Mesendoderm (in vitro differentiated cells): Measurements from ENCODE around the gene COL20A1.

Experiments used
- DNase-seq: peaks from one replicate; pipeline ENCODE4 v3.0.0; 2013
- H2AK5ac ChIP-seq: 2 replicates; pipeline ENCODE4 v1.6.1; 2013; ENCODE audit warnings: low read length, inconsistent platforms
- H2BK120ac ChIP-seq: 2 replicates; pipeline ENCODE4 v1.6.1; 2013; ENCODE audit warnings: low read depth, mild to moderate bottlenecking, low read length, moderate library complexity, mixed read lengths
- H2BK15ac ChIP-seq: replicated peaks from 2 replicates; pipeline ENCODE4 v1.6.1; 2013; ENCODE audit warnings: low read depth, mild to moderate bottlenecking, moderate library complexity
- H2BK5ac ChIP-seq: 2 replicates; pipeline ENCODE4 v1.6.1; 2013; ENCODE audit warnings: low read length, inconsistent platforms
- H3K18ac ChIP-seq: 2 replicates; pipeline ENCODE4 v1.6.1; 2013; ENCODE audit warnings: mild to moderate bottlenecking, low read length, mixed read lengths
- H3K23ac ChIP-seq: one replicate; pipeline ENCODE4 v1.6.1; 2013; ENCODE audit warnings: low read length
- H3K27ac ChIP-seq: 2 replicates; pipeline ENCODE4 v1.5.1; 2013; ENCODE audit warnings: low read depth, mild to moderate bottlenecking, inconsistent platforms, low read length, moderate library complexity
- H3K27me3 ChIP-seq: 2 replicates; pipeline ENCODE4 v1.6.1; 2013; ENCODE audit warnings: low read length, control low read depth, mild to moderate bottlenecking, inconsistent platforms; ENCODE audit not compliant: insufficient read depth, poor library complexity
- H3K36me3 ChIP-seq: 2 replicates; pipeline ENCODE4 v1.6.1; 2013; ENCODE audit warnings: low read length, inconsistent platforms; ENCODE audit not compliant: control insufficient read depth, insufficient read depth
- H3K4ac ChIP-seq: one replicate; pipeline ENCODE4 v1.6.1; 2013; ENCODE audit warnings: low read depth, mild to moderate bottlenecking, low read length, moderate library complexity
- H3K4me1 ChIP-seq: 2 replicates; pipeline ENCODE4 v1.6.1; 2013; ENCODE audit warnings: low read depth, low read length, inconsistent platforms; ENCODE audit not compliant: control insufficient read depth
- H3K4me2 ChIP-seq: 2 replicates; pipeline ENCODE4 v1.6.1; 2013; ENCODE audit warnings: low read length
- H3K4me3 ChIP-seq: 2 replicates; pipeline ENCODE4 v1.5.1; 2013; ENCODE audit warnings: mild to moderate bottlenecking, low read length
- H3K56ac ChIP-seq: one replicate; pipeline ENCODE4 v1.6.1; 2013; ENCODE audit warnings: low read length
- H3K79me1 ChIP-seq: 2 replicates; pipeline ENCODE4 v1.6.1; 2013; ENCODE audit warnings: low read length, inconsistent platforms
- H3K79me2 ChIP-seq: 2 replicates; pipeline ENCODE4 v1.6.1; 2013; ENCODE audit warnings: mild to moderate bottlenecking, low read length; ENCODE audit not compliant: control insufficient read depth, insufficient read depth
- H3K9ac ChIP-seq: 2 replicates; pipeline ENCODE4 v1.6.1; 2013; ENCODE audit warnings: low read length, inconsistent platforms
- H4K5ac ChIP-seq: one replicate; pipeline ENCODE4 v1.6.1; 2013; ENCODE audit warnings: low read length
- H4K8ac ChIP-seq: one replicate; pipeline ENCODE4 v1.6.1; 2013; ENCODE audit warnings: low read depth, mild to moderate bottlenecking, control low read depth, low read length, moderate library complexity
- WGBS: extraction: QIAGEN DNeasy Blood & Tissue Kit; methylation state at CpG from one replicate; pipeline ENCODE4 v1.1.7; 2013; ENCODE audit warnings: low lambda C conversion rate, missing lambda C conversion rate; ENCODE audit not compliant: insufficient coverage; ENCODE audit errors: extremely low coverage; 5-methylcytosine and 5-hydroxymethylcytosine counted together

COL20A1 gene

GRCh38 chr20:63356931-63357879, 64.2 kb downstream of the COL20A1 start:
- Histone ChIP-seq H3K18ac (no peak overlapping the region), H3K27ac (no peak overlapping the region), H3K56ac (no peak overlapping the region), H3K23ac (no peak overlapping the region), H3K4ac (no peak overlapping the region), H4K8ac (no peak overlapping the region), H3K4me3 (no peak overlapping the region), H3K4me2 (no peak overlapping the region), H4K5ac (no peak overlapping the region), H2BK5ac (no peak overlapping the region), H3K79me1 (no peaks in the 10 kb centered on the region), H2AK5ac (no peak overlapping the region), H3K4me1 (no peaks in the 10 kb centered on the region), H2BK15ac (no peak overlapping the region), H3K9ac (no peak overlapping the region), H3K27me3 (peaks cover 7% of the 10 kb centered on the region), H2BK120ac (no peak overlapping the region), H3K79me2 (no peaks in the 10 kb centered on the region), H3K36me3 (no peaks in the 10 kb centered on the region)
- DNase-seq, result no peak
- no CpG with 5 or more reads among the region's 30 CpGs for WGBS

GRCh38 chr20:63357921-63358905, 65.2 kb downstream of the COL20A1 start:
- Histone ChIP-seq H3K4me2 (no peak overlapping the region), H3K9ac (no peak overlapping the region), H3K79me2 (no peaks in the 10 kb centered on the region), H3K56ac (no peak overlapping the region), H3K79me1 (no peaks in the 10 kb centered on the region), H3K4me1 (no peaks in the 10 kb centered on the region), H3K36me3 (no peaks in the 10 kb centered on the region), H3K18ac (no peak overlapping the region), H2AK5ac (no peak overlapping the region), H3K4ac (no peak overlapping the region), H4K5ac (no peak overlapping the region), H2BK120ac (no peak overlapping the region), H3K23ac (no peak overlapping the region), H3K27ac (no peak overlapping the region), H2BK5ac (no peak overlapping the region), H2BK15ac (no peak overlapping the region), H4K8ac (no peak overlapping the region), H3K27me3 (peaks cover 7% of the 10 kb centered on the region), H3K4me3 (no peak overlapping the region)
- WGBS, result no CpG with 5 or more reads among the region's 26 CpGs
- no peak for DNase-seq

GRCh38 chr20:63359164-63359934, 66.4 kb downstream of the COL20A1 start:
- DNase-seq, result no peak
- Histone ChIP-seq H4K8ac (no peak overlapping the region), H3K79me1 (no peaks in the 10 kb centered on the region), H3K18ac (no peak overlapping the region), H3K4me2 (no peak overlapping the region), H3K36me3 (no peaks in the 10 kb centered on the region), H2AK5ac (no peak overlapping the region), H3K4me3 (no peak overlapping the region), H2BK15ac (no peak overlapping the region), H3K9ac (no peak overlapping the region), H3K79me2 (no peaks in the 10 kb centered on the region), H3K4ac (no peak overlapping the region), H3K27ac (no peak overlapping the region), H2BK120ac (no peak overlapping the region), H3K27me3 (peaks cover 7% of the 10 kb centered on the region), H3K4me1 (no peaks in the 10 kb centered on the region), H3K56ac (no peak overlapping the region), H2BK5ac (no peak overlapping the region), H4K5ac (no peak overlapping the region), H3K23ac (no peak overlapping the region)
- WGBS, result no CpG with 5 or more reads among the region's 42 CpGs

- Histone ChIP-seq H3K79me1 (no peaks in the 10 kb centered on the region), H2BK120ac (no peak overlapping the region), H3K4ac (no peak overlapping the region), H3K27me3 (peaks cover 7% of the 10 kb centered on the region), H3K23ac (no peak overlapping the region), H4K8ac (no peak overlapping the region), H3K56ac (no peak overlapping the region), H3K4me1 (no peaks in the 10 kb centered on the region), H2BK5ac (no peak overlapping the region), H3K79me2 (no peaks in the 10 kb centered on the region), H2BK15ac (no peak overlapping the region), H3K27ac (no peak overlapping the region), H4K5ac (no peak overlapping the region), H2AK5ac (no peak overlapping the region), H3K4me3 (no peak overlapping the region), H3K36me3 (no peaks in the 10 kb centered on the region), H3K4me2 (peak overlapping the region; percentile 44), H3K18ac (no peak overlapping the region), H3K9ac (no peak overlapping the region)
- no CpG with 5 or more reads among the region's 38 CpGs for WGBS
- no peak for DNase-seq
These were observed 67.2 kb downstream of the COL20A1 start for GRCh38 chr20:63359937-63360849.
